ENCODE measurements around the gene AHI1.

DNA sequence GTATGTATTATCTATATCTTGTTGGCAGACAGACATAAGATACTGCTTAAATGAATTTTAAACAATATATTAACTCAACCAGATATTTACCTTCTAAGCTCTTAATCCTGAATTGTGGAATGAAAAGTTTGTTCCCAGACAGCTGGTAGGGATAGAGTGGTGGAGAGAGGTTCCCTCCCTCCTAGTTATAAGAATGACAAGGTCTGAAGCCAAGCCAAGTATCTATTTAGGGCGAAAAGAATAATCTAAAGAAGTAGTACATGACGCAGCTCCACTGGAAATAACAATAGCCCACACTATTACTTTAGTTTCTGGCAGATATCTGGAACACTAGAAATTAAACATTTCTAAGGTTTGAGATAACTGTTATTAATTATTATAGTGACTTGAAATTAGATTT lies 104.3 kb downstream of the AHI1 start:
- no peak for TF ChIP-seq HOXC10 (CRISPR knock-in tag; IDR thresholded peaks at IDR 0.05)
- no peak for TF ChIP-seq ZNF274 (IDR thresholded peaks at IDR 0.05; ENCODE audit: low read length)
- TF ChIP-seq ZNF274 (tag by site-specific recombination; IDR thresholded peaks at IDR 0.05; ENCODE audit: borderline replicate concordance) = no peak
- TF ChIP-seq CTCF (tag by site-specific recombination; IDR thresholded peaks at IDR 0.05) = no peak
- no peak for TF ChIP-seq RBAK (tag by site-specific recombination; IDR thresholded peaks at IDR 0.05)
- no peak for TF ChIP-seq ZNF391 (tag by site-specific recombination; IDR thresholded peaks at IDR 0.05; ENCODE audit: borderline replicate concordance, low read depth)
- TF ChIP-seq ZNF362 (tag by site-specific recombination; IDR thresholded peaks at IDR 0.05) = no peak
- no peak for TF ChIP-seq ZNF544 (tag by site-specific recombination; IDR thresholded peaks at IDR 0.05)
- TF ChIP-seq KLF16 (tag by site-specific recombination; IDR thresholded peaks at IDR 0.05) = no peak
- no peak for TF ChIP-seq SETDB1 (IDR thresholded peaks at IDR 0.05; ENCODE audit: insufficient read length, low read length)

Data from HEK293 (cell line).